Gastroesophageal sphincter (tissue), 2 donors: ENCODE measurements around the gene SCT.

Source experiments
- POLR2A ChIP-seq, 2 donors: fragments of 450-650 bp; IDR thresholded peaks; one replicate each; pipeline ENCODE4 v1.6.1; 2017; ENCODE audit warnings: antibody characterized with exemption in 2 of 2, mild to moderate bottlenecking in 2 of 2, moderate library complexity in 1 of 2
- POLR2AphosphoS5 ChIP-seq: sonication (generic); formaldehyde crosslinking; IDR thresholded peaks from one replicate; pipeline ENCODE4 v1.6.1; 2017; ENCODE audit warnings: antibody characterized with exemption

- no peak for TF ChIP-seq POLR2A (IDR thresholded peaks at IDR 0.05)
- TF ChIP-seq POLR2AphosphoS5 = no peak
Measured at GRCh38 chr11:592501-592900, 34.5 kb downstream of the SCT start.
